NCI-H1048 (cell line): ENCODE measurements around the gene PDE7B.

ENCODE experiments used
- DNase-seq: peaks from one replicate; lab custom pipeline; 2025; lab: John Stamatoyannopoulos, UW

PDE7B gene

GRCh38 chr6:135890876-135891275 is 39.4 kb downstream of the PDE7B start:
- DNase-seq, result no peak

DNA sequence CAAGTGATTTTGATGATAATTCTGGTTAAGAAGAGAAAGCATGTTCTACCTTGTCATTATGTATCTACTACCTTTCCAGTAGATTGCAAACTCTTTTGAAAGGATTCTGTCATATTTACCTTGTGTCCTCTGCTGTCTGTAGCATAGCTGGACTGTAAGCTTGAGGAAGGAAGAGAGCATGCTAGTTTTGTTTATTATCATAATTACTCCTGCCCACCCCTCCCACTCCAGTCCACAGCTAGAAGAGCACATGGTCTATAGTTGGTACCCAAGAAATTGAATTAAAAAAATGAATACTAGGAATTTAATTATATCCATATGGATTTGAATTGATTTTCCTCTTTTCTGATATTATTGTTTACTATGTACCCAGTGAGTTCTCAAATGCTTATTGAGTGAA is 40.2 kb downstream of the PDE7B start:
- no peak for DNase-seq

DNA sequence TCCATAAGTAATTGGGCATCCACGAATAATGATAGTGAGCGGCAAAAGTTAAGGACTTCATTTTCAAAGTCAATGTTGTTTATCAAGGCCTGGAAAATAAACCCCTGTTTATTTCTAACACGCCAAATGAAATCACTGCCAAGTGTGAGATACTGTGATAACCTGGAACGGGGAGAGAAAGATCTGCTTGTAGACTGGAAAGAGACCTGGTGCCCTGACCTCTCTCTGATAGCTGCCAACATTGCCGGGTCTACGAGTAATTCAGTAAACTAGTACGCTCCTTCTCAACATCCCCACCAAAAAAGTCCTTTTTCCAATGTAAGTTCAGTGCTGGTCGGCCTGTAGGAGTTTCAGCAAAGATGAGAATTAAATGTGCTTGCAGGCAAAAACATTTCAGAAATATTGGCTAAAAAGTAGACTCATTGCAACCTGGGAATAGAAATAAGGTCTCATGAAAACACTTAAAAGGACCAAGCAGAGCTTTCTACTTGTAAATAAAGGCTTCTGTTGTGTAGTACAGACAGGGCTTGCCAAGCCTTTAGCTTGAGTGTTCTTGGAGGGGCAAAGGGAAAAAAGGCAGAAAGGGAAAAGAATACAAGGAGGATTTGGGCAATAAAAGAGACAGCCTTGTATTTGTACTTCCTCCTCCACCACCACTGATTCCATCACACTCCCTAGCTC is 43.9 kb downstream of the PDE7B start:
- DNase-seq, result no peak

- DNase-seq, result no peak
Observed at GRCh38 chr6:135897087-135897486, 45.6 kb downstream of the PDE7B start.

GRCh38 chr6:135901774-135902524 is 50.4 kb downstream of the PDE7B start:
- no peak for DNase-seq

- no peak for DNase-seq
Observed at GRCh38 chr6:135902756-135903331, 51.3 kb downstream of the PDE7B start.

DNA sequence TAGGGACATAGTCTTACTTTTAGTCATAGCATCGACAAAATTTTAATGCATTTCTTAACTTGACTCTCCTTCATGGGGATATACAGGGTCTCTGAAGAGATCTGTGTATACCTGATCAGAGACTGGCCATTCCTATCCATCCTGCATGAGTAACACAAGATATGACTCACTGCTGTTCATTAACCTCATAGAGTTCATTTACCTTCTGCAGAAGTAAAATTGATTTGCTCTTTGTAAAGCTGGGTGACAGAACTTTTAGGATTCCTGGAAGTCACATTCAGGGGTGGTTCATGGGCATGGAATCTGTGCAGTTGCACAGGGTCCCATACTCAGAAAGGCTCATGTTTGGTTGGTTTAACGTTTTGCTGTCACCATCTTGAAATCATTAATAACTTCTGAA is 53.2 kb downstream of the PDE7B start:
- no peak for DNase-seq

GRCh38 chr6:135905604-135906300 is 54.3 kb downstream of the PDE7B start:
- no peak for DNase-seq

GRCh38 chr6:135906542-135906941 is 55.0 kb downstream of the PDE7B start:
- DNase-seq, result no peak

DNA sequence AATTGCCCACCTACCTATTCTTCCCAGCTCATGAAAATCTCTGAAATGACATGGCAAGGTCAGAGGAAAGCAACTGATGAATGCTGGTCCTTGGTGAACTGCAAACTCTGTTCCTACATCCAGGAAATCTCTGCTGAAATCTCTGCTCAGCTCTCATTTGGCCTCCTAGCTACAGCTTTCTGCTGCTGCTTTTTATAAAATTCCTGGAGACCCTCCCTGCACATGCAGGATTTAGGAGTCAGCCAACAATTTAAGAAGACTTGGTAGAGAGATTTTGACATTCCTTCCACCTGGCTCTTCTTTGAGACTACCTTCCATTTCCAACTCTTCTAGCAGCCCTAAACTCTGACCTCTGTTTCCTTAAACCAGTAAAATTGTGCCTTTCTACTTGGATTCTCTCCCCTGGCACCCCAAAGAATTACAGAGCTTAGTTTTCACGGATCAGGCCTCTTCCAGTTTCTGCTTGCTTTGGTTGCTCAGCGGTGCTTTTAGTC is 55.5 kb downstream of the PDE7B start:
- no peak for DNase-seq

DNA sequence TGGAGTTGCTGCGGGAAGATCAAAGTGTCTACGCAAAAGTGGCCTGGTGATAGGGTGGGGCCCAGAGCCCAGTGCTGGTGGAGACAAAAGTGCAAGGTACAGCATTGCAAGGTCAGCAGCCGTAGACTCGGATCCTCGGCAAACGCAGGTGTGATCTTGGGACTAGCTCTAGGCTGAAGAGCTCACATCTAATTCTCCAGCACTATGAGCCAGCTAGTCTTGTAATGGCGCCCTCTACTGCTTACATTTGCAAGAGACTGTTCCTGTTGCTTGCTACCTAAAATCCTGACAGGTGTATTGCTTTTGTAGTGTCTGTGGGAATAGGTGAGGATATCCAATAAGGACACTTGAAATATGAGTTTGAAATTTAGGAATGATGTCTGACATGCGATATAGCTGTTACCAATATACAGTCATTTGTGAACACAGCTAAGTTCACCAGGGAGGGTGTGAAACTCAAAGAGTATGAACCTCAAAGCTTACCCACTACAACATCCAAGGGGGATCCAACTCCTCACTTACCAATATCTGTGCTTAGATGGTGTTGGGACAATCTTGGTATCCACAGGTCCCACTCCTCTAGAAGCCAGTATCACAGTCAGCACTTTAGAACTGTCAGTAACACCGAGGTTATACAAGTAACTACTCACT is 58.4 kb downstream of the PDE7B start:
- no peak for DNase-seq

- no peak for DNase-seq
Observed at GRCh38 chr6:135910790-135911618, 59.5 kb downstream of the PDE7B start.

- no peak for DNase-seq
Observed at GRCh38 chr6:135913785-135914184, 62.3 kb downstream of the PDE7B start.

DNA sequence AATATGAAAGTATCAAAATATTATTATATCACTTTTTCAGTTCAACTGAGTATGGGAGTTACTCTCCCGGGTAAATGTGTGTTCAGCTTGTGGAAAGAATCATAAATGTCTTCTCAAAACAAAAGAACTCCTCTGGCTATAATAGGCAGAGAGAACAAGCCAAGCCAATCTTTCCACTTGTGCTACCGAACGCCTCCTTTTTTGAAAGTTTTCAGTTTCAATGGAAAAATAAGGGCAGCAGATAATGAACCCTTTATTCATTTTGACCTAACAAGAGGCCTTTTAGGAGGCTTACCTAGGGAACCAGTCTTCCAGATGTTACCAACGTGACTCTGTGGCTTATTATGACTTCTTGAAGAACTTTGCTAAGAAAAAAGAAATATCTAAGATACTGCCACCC is 67.5 kb downstream of the PDE7B start:
- no peak for DNase-seq

DNA sequence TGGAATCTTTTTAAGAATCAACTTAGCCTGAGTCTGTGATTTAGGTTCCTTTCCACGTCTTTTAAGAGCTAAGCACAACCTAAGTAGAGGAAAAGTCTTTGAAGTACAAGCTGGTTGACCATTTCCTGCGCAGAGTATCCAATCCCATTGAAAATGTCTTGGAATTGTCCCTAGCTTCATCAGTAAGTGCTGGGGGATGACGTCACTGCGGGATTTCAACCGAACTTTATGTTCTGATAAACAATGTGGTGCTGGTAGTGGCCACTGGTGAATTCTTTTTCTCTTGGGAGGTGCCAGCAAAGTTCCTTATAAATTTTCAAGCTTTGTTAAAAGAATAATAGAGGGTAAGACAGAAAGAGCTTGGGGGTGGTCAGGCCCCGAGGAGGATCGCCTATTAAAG is 69.2 kb downstream of the PDE7B start:
- DNase-seq, result no peak

DNA sequence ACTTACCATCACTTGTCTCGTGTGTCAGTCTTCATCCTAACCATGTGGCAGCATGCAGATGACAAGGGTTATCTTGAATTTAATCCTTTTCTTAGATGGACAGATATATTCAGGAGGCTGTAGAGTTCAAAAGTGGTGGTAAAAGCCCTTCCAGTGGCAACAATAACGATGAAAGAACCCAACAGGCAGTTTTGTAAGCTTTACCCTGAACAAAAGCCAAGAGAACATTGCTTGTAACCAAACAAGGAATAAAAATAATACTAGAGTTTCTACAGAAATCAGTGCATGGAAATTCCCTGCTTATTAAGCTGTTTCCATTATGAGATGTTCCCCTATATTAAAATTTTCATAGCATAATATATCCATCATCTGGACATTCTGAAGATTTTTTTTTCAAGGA is 69.7 kb downstream of the PDE7B start:
- no peak for DNase-seq

DNA sequence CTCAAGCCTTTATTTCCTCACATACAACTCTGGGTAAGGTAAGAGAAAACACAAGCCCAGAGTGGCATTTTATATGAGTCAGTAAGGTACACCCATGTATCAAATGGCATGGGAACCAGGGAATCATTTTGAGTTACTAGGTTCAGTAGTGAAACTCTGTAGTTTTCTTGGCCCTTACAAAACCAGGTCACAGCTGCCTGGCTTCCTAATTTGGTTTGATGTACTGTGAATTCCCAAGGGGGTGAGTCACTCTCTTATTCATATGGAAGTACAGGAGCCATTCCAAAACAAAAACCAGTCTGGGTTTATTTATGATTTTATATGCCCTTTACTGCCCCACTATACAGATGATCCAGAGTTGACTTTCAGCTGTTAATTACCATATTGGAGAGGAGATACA is 70.7 kb downstream of the PDE7B start:
- no peak for DNase-seq

DNA sequence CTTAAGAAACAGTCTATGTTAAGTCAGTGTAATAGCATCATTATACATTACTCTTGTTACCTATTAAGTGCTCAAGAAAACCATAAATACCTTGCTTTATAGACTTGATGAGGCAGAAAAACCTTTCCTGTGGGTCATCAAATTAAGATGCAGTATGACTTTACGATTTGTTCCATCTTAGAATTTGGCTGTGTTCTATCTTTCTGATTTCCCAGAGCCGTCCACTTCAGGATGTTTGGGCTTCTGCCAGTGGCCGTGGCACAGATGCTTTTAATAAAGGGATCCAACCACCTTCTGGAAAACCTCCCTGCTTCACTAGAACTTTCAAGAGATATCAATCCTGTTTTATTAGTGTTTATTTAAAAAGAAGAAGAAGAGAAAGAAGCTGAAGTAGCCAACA is 71.2 kb downstream of the PDE7B start:
- DNase-seq, result no peak

- no peak for DNase-seq
Observed at GRCh38 chr6:135932651-135933050, 81.2 kb downstream of the PDE7B start.

GRCh38 chr6:135935941-135936601 is 84.6 kb downstream of the PDE7B start:
- DNase-seq, result no peak

DNA sequence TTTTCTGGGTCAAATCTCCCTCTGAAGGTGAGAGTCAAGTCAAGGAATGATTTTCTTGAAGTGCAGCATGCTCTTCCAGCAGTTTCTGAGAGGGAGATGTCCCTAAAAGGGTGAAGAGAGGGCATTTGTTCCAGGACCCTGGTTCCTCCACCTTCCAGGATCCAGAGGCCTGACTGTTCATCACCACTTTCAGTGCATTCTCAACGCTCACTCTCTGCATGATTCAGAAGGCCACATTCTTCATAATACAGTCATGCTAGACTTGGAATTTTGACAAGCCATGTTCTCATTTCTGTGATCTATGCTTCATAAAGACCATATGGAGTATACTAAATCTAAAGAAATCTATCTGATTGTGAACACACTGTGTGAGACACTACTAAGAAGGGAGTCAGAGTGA is 85.1 kb downstream of the PDE7B start:
- no peak for DNase-seq
